Measurements from ENCODE around the gene OXCT2.
"Not testable (repeated sequence)": the region's sequence is repeated elsewhere in the genome, so short reads cannot be mapped to it uniquely, and the experiment has no call there.

The OXCT2 gene

GRCh38 chr1:39781349-39781715 lies 10.2 kb upstream of the OXCT2 start:
- H3K36me3 ChIP-seq = no peaks in the 10 kb centered on the region
- H3K27ac ChIP-seq = no peak overlapping the region
- peaks cover 22 to 57% (median 47%) of the 10 kb centered on the region in 10 experiments for H3K4me1 ChIP-seq
- H3K9ac ChIP-seq = no peak overlapping the region
- no peak overlapping the region for H3K4me3 ChIP-seq
- H3K9me3 ChIP-seq (replicated peaks in 1 of 11) = no peaks in the 10 kb centered on the region
- H3K27me3 ChIP-seq = no peaks in the 10 kb centered on the region
- H3K4me2 ChIP-seq = peak overlapping the region in 5 of 11 experiments; percentile 2 to 27 (median 17); a peak in 5 of 22 replicates
- no peaks in the 10 kb centered on the region for H4K20me1 ChIP-seq
- no peak for TF ChIP-seq Cebpa-rat (IDR thresholded peaks at IDR 0.05)

DNA sequence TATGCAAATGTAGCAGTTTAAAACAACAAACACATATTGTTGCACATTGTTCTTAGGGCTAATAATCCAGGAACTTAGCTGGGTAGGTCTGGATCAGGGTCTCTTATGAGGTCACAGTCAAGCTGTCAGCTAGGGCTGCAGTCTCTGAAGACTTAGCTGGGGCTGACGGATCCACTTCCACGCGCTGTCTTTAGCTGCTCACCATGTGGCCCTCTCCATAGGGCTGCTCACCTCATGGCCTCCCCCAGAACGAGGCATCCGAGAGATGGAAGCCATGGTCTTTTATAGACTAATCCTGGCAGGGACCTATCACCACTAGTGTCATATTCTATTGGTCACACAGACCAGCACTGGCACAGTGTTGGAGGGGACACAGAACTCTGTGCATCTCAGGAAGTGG lies 8.7 kb upstream of the OXCT2 start:
- no peak overlapping the region for H3K4me3 ChIP-seq
- no peak overlapping the region for H3K9ac ChIP-seq
- H3K4me1 ChIP-seq = peaks cover 36 to 61% (median 50%) of the 10 kb centered on the region in 10 experiments
- H3K9me3 ChIP-seq (replicated peaks in 1 of 11) = no peaks in the 10 kb centered on the region
- no peaks in the 10 kb centered on the region for H3K36me3 ChIP-seq
- H3K27ac ChIP-seq = no peak overlapping the region
- no peak for TF ChIP-seq Cebpa-rat (IDR thresholded peaks at IDR 0.05)
- peak overlapping the region in 4 of 11 experiments; percentile 17 to 64 (median 35); a peak in 5 of 22 replicates for H3K4me2 ChIP-seq
- H4K20me1 ChIP-seq = no peaks in the 10 kb centered on the region
- H3K27me3 ChIP-seq = no peaks in the 10 kb centered on the region

DNA sequence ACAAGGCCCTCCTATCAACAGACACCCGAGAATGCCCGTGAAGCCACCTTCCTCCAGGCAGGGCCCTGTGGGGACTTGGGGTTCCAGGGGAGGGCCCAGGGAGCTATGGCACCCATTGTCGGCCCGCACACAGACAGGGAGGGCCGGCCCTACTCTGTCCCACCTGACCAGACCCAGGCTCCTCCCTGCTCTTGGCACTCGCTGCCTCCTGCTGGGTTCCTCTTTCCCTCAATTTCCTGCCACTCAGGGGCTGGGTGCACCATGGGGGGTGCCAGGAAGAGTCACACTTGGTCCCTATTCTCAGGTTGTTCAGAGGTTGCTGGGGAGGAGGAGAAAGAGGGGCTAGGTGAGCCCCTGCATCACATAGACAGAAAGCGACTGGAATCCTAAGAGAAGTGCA lies 8.0 kb upstream of the OXCT2 start:
- Histone ChIP-seq H3K4me2 (peak overlapping the region; percentile 17 to 64 (median 29); a peak in 17 of 22 replicates), H3K36me3 (no peaks in the 10 kb centered on the region), H3K27ac (peak overlapping the region in 2 of 11 experiments; percentile 9; a peak in 2 of 22 replicates), H3K4me3 (no peak overlapping the region), H4K20me1 (no peaks in the 10 kb centered on the region), H3K4me1 (peaks cover 36 to 61% (median 51%) of the 10 kb centered on the region in 10 experiments), H3K27me3 (no peaks in the 10 kb centered on the region), H3K9me3 (replicated peaks in 1 of 11) (no peaks in the 10 kb centered on the region), H3K9ac (no peak overlapping the region)
- no peak for TF ChIP-seq Cebpa-rat (IDR thresholded peaks at IDR 0.05)

- not testable (repeated sequence) for H3K4me3 ChIP-seq; H4K20me1 ChIP-seq; H3K27me3 ChIP-seq; H3K9me3 ChIP-seq (replicated peaks in 1 of 11); H3K36me3 ChIP-seq; H3K9ac ChIP-seq
- peak overlapping the region; percentile 17 to 64 (median 29); a peak in 17 of 22 replicates for H3K4me2 ChIP-seq
- H3K4me1 ChIP-seq = peaks cover 36 to 61% (median 51%) of the 10 kb centered on the region in 10 experiments
- 0 out of 22 replicates have a peak overlapping the region, but pooled peaks of 1 of the 11 experiments have one; percentile 9 for H3K27ac ChIP-seq
Observed at GRCh38 chr1:39778463-39779099, 7.4 kb upstream of the OXCT2 start.

GRCh38 chr1:39777896-39778295 lies 6.7 kb upstream of the OXCT2 start:
- H3K36me3 ChIP-seq; H4K20me1 ChIP-seq; H3K9me3 ChIP-seq (replicated peaks in 1 of 11); H3K27me3 ChIP-seq; H3K4me3 ChIP-seq: not testable (repeated sequence)
- Histone ChIP-seq H3K9ac (peak overlapping the region in 4 of 11 experiments; percentile 23 to 75 (median 63); a peak in 4 of 22 replicates), H3K27ac (peak overlapping the region in 7 of 11 experiments; percentile 58 to 81 (median 73); a peak in 9 of 22 replicates), H3K4me1 (peaks cover 36 to 61% (median 51%) of the 10 kb centered on the region in 10 experiments), H3K4me2 (peak overlapping the region in 7 of 11 experiments; percentile 77 to 91 (median 84); a peak in 4 of 22 replicates)

- H3K27ac ChIP-seq = peak overlapping the region in 10 of 11 experiments; percentile 4 to 81 (median 71); a peak in 16 of 22 replicates
- H3K36me3 ChIP-seq = no peaks in the 10 kb centered on the region
- H3K4me2 ChIP-seq = peak overlapping the region; percentile 77 to 91 (median 84); a peak in 20 of 22 replicates
- H4K20me1 ChIP-seq = no peaks in the 10 kb centered on the region
- H3K9ac ChIP-seq = peak overlapping the region in 7 of 11 experiments; percentile 5 to 75 (median 52); a peak in 8 of 22 replicates
- no peaks in the 10 kb centered on the region for H3K9me3 ChIP-seq (replicated peaks in 1 of 11)
- H3K4me1 ChIP-seq = peaks cover 36 to 59% (median 51%) of the 10 kb centered on the region in 10 experiments
- peaks cover 0 to under 1% (median 0%) of the 10 kb centered on the region in 11 experiments; a peak in 1 of 22 replicates for H3K27me3 ChIP-seq
- no peak for TF ChIP-seq Cebpa-rat (IDR thresholded peaks at IDR 0.05)
- no peak overlapping the region for H3K4me3 ChIP-seq
Observed at GRCh38 chr1:39777306-39777705, 6.2 kb upstream of the OXCT2 start.

- H3K27ac ChIP-seq = peak overlapping the region in 9 of 11 experiments; percentile 56 to 81 (median 73); a peak in 18 of 22 replicates
- H3K4me2 ChIP-seq = peak overlapping the region; percentile 77 to 91 (median 84)
- no peak overlapping the region for H3K4me3 ChIP-seq
- H3K9me3 ChIP-seq (replicated peaks in 1 of 11) = no peaks in the 10 kb centered on the region
- TF ChIP-seq Cebpa-rat (IDR thresholded peaks at IDR 0.05) = no peak
- no peaks in the 10 kb centered on the region for H4K20me1 ChIP-seq
- peaks cover 36 to 57% (median 49%) of the 10 kb centered on the region in 10 experiments for H3K4me1 ChIP-seq
- peaks cover 0 to 4% (median 0%) of the 10 kb centered on the region in 11 experiments; a peak in 3 of 22 replicates for H3K27me3 ChIP-seq
- H3K36me3 ChIP-seq = no peaks in the 10 kb centered on the region
- peak overlapping the region in 8 of 11 experiments; percentile 23 to 75 (median 52); a peak in 11 of 22 replicates for H3K9ac ChIP-seq
Observed at GRCh38 chr1:39776886-39777285, 5.7 kb upstream of the OXCT2 start.

- Histone ChIP-seq H3K27ac (peak overlapping the region in 10 of 11 experiments; percentile 56 to 81 (median 71); a peak in 20 of 22 replicates), H3K27me3 (peaks cover under 1 to 9% (median 2%) of the 10 kb centered on the region in 11 experiments; a peak in 17 of 22 replicates), H3K36me3 (no peaks in the 10 kb centered on the region), H3K4me3 (peak overlapping the region in 4 of 10 experiments; percentile 3 to 38 (median 22); a peak in 6 of 20 replicates), H4K20me1 (no peaks in the 10 kb centered on the region), H3K9ac (peak overlapping the region; percentile 33 to 75 (median 54); a peak in 17 of 22 replicates), H3K4me1 (peaks cover 36 to 51% (median 44%) of the 10 kb centered on the region in 10 experiments), H3K4me2 (peak overlapping the region; percentile 77 to 91 (median 84)), H3K9me3 (replicated peaks in 1 of 11) (no peaks in the 10 kb centered on the region)
- no peak for TF ChIP-seq Cebpa-rat (IDR thresholded peaks at IDR 0.05)
Observed at GRCh38 chr1:39776400-39776713, 5.2 kb upstream of the OXCT2 start.

- H3K9ac ChIP-seq = peak overlapping the region; percentile 33 to 75 (median 54); a peak in 16 of 22 replicates
- H4K20me1 ChIP-seq; H3K36me3 ChIP-seq; H3K9me3 ChIP-seq (replicated peaks in 1 of 11): not testable (repeated sequence)
- H3K4me1 ChIP-seq = peaks cover 36 to 50% (median 43%) of the 10 kb centered on the region in 10 experiments
- peak overlapping the region in 4 of 10 experiments; percentile 3 to 38 (median 22); a peak in 6 of 20 replicates for H3K4me3 ChIP-seq
- peak overlapping the region; percentile 77 to 91 (median 84) for H3K4me2 ChIP-seq
- peaks cover 4 to 14% (median 7%) of the 10 kb centered on the region in 11 experiments; a peak in 21 of 22 replicates for H3K27me3 ChIP-seq
- peak overlapping the region in 10 of 11 experiments; percentile 56 to 81 (median 71); a peak in 20 of 22 replicates for H3K27ac ChIP-seq
Observed at GRCh38 chr1:39775676-39776399, 4.7 kb upstream of the OXCT2 start.

- H3K4me3 ChIP-seq; H3K9me3 ChIP-seq (replicated peaks in 1 of 11); H4K20me1 ChIP-seq; H3K36me3 ChIP-seq: not testable (repeated sequence)
- Histone ChIP-seq H3K4me1 (peaks cover 36 to 52% (median 43%) of the 10 kb centered on the region in 10 experiments), H3K9ac (peak overlapping the region in 9 of 11 experiments; percentile 7 to 75 (median 54); a peak in 11 of 22 replicates), H3K4me2 (peak overlapping the region; percentile 23 to 91 (median 84); a peak in 21 of 22 replicates), H3K27ac (peak overlapping the region in 9 of 11 experiments; percentile 56 to 81 (median 73); a peak in 14 of 22 replicates), H3K27me3 (peaks cover 7 to 15% (median 11%) of the 10 kb centered on the region in 11 experiments)
Observed at GRCh38 chr1:39775141-39775540, 4.0 kb upstream of the OXCT2 start.

DNA sequence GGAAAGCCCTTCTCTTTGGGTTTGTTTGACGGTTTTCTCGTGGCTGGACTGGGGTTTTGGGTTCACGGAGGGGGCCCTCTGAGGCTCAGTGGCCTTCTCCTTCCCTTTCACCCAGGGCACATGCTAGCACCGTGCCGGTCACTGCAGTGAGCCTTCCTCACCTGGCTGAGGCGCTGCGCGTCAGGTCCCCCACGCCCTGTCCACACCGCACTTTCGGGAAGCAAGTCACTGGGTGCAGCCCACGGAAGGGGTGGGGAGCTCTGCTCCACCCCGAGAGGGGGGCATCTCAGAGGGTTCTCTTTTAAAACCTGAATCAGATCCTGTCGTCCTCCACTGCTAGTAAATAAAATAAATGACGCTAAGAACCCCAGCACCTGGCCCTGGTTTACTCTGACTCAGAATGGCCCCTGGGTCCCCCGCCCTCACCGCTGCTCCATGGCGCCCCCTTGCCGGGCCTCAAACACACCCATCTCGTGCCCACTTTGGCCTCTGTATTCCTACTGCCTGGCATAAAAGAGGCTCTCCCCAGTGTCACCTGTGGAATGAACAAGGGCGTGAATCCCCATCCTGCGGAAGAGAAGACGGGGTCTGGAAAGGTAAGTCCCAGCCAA lies 2.3 kb upstream of the OXCT2 start:
- H4K20me1 ChIP-seq; H3K4me2 ChIP-seq; H3K36me3 ChIP-seq; H3K4me3 ChIP-seq; H3K27ac ChIP-seq; H3K9me3 ChIP-seq (replicated peaks in 1 of 11); H3K9ac ChIP-seq: not testable (repeated sequence)
- H3K4me1 ChIP-seq = peaks cover 27 to 37% (median 32%) of the 10 kb centered on the region in 10 experiments
- peaks cover 7 to 19% (median 12%) of the 10 kb centered on the region in 11 experiments for H3K27me3 ChIP-seq

All from BLaER1 treated with 17β-estradiol and CSF1 and Interleukin-3, amounts not matched to agents 10 nM and 100 nM (cell line).